ENCODE results near the gene C2orf69. TPM values are rescaled to one million over a fixed set of nuclear protein-coding genes. Genes with fewer than 3 reads are reported as not detected.
A peak's percentile ranks its signal among the peaks of the same experiment; 100 is the strongest.

Gene C2orf69
- total RNA-seq, 2 experiments from 2014 or later = 18.0 to 18.4 TPM

GRCh38 chr2:199955339-199956061 lies 44.4 kb downstream of the C2orf69 start, which contains the start of the genes MAIP1 and TYW5:
MAIP1 (plus strand) TSS chr2:199955582; CDS start chr2:199955799, 217 bp downstream.
TYW5 (minus strand) TSS chr2:199955491; CDS start chr2:199955470, 21 bp downstream.
- ChIA-PET POLR2A (no interaction called here), CTCF (interaction anchor here (1.0 to 1.4 kb wide), 2 partner anchors 15 to 18 kb away, joined by 3 to 4 read pairs; no protein-coding TSS in a partner anchor)
- Mint-ChIP-seq H3K9me3 (no peaks in the 10 kb centered on the region), H3K4me3 (peak within 1 kb of the TSS; percentile 99), H3K4me1 (peaks cover 66% of the 10 kb centered on the region), H3K27me3 (no peaks in the 10 kb centered on the region), H3K36me3 (ENCODE audit: low read depth) (peaks cover 12% of the 10 kb centered on the region), H3K27ac (peak within 1 kb of the TSS; percentile 95)
- DNase-seq = peak; percentile 84

GRCh38 chr2:199956062-199956380 lies 44.9 kb downstream of the C2orf69 start:
- H3K27ac Mint-ChIP-seq = peak overlapping the region; percentile 95
- H3K4me1 Mint-ChIP-seq = peaks cover 62% of the 10 kb centered on the region
- H3K4me3 Mint-ChIP-seq = peak overlapping the region; percentile 99
- DNase-seq = no peak
- no peaks in the 10 kb centered on the region for H3K27me3 Mint-ChIP-seq
- CTCF ChIA-PET = interaction anchor here (1.0 to 1.4 kb wide), 2 partner anchors 15 to 17 kb away, joined by 3 to 4 read pairs; no protein-coding TSS in a partner anchor
- H3K36me3 Mint-ChIP-seq (ENCODE audit: low read depth) = peaks cover 13% of the 10 kb centered on the region
- H3K9me3 Mint-ChIP-seq = no peaks in the 10 kb centered on the region
- POLR2A ChIA-PET = no interaction called here

- Mint-ChIP-seq H3K4me1 (peaks cover 54% of the 10 kb centered on the region), H3K4me3 (no peak overlapping the region), H3K36me3 (ENCODE audit: low read depth) (peaks cover 27% of the 10 kb centered on the region), H3K27ac (no peak overlapping the region), H3K9me3 (no peaks in the 10 kb centered on the region), H3K27me3 (no peaks in the 10 kb centered on the region)
- no peak for DNase-seq
- ChIA-PET CTCF (interaction anchor here (0.7 to 1.1 kb wide), 2 partner anchors 14 to 29 kb away, joined by 3 to 5 read pairs; no protein-coding TSS in a partner anchor), POLR2A (no interaction called here)
Measured at GRCh38 chr2:199958014-199958413, 46.9 kb downstream of the C2orf69 start.

GRCh38 chr2:199962203-199962602 lies 51.1 kb downstream of the C2orf69 start:
- Mint-ChIP-seq H3K9me3 (no peaks in the 10 kb centered on the region), H3K36me3 (ENCODE audit: low read depth) (peaks cover 43% of the 10 kb centered on the region), H3K4me1 (peaks cover 26% of the 10 kb centered on the region)

GRCh38 chr2:199966405-199966804 lies 55.3 kb downstream of the C2orf69 start:
- H3K36me3 Mint-ChIP-seq (ENCODE audit: low read depth) = peaks cover 28% of the 10 kb centered on the region
- ChIA-PET POLR2A (no interaction called here), CTCF (interaction anchor here (1.4 to 1.8 kb wide), 2 partner anchors 14 to 543 kb away, joined by 4 read pairs; partner anchors contain the start of gene KCTD18)
- peaks cover 8% of the 10 kb centered on the region for H3K4me1 Mint-ChIP-seq
- H3K27me3 Mint-ChIP-seq = no peaks in the 10 kb centered on the region
- no peak overlapping the region for H3K27ac Mint-ChIP-seq
- H3K4me3 Mint-ChIP-seq = no peak overlapping the region
- H3K9me3 Mint-ChIP-seq = no peaks in the 10 kb centered on the region
- DNase-seq = no peak

More at GRCh38 chr2:199962203-199962602, 51.1 kb downstream of the C2orf69 start:
- ChIA-PET POLR2A (no interaction called here), CTCF (interaction anchor here (1.9 kb wide), 1 partner anchor 17 kb away, joined by 4 read pairs; no protein-coding TSS in a partner anchor)
- H3K4me3 Mint-ChIP-seq = no peak overlapping the region
- DNase-seq = no peak
- no peaks in the 10 kb centered on the region for H3K27me3 Mint-ChIP-seq
- H3K27ac Mint-ChIP-seq = no peak overlapping the region

- no peaks in the 10 kb centered on the region for H3K27me3 Mint-ChIP-seq
- H3K27ac Mint-ChIP-seq = no peak overlapping the region
- no peaks in the 10 kb centered on the region for H3K9me3 Mint-ChIP-seq
- H3K4me1 Mint-ChIP-seq = peaks cover 4% of the 10 kb centered on the region
- no peak for DNase-seq
- no peak overlapping the region for H3K4me3 Mint-ChIP-seq
- POLR2A ChIA-PET = no interaction called here
- CTCF ChIA-PET = interaction anchor here (1.4 to 1.8 kb wide), 2 partner anchors 15 to 543 kb away, joined by 4 read pairs; partner anchors contain the start of gene KCTD18
- H3K36me3 Mint-ChIP-seq (ENCODE audit: low read depth) = peaks cover 24% of the 10 kb centered on the region
Measured at GRCh38 chr2:199966976-199967375, 55.9 kb downstream of the C2orf69 start.

- no peaks in the 10 kb centered on the region for H3K27me3 Mint-ChIP-seq
- ChIA-PET POLR2A (no interaction called here), CTCF (interaction anchor here (1.8 kb wide), 1 partner anchor 542 kb away, joined by 4 read pairs; the partner anchor contains the start of gene KCTD18)
- DNase-seq = no peak
- no peaks in the 10 kb centered on the region for H3K9me3 Mint-ChIP-seq
- no peaks in the 10 kb centered on the region for H3K4me1 Mint-ChIP-seq
- no peak overlapping the region for H3K27ac Mint-ChIP-seq
- no peak overlapping the region for H3K4me3 Mint-ChIP-seq
- peaks cover 16% of the 10 kb centered on the region for H3K36me3 Mint-ChIP-seq (ENCODE audit: low read depth)
Measured at GRCh38 chr2:199968126-199968525, 57.0 kb downstream of the C2orf69 start.

- Mint-ChIP-seq H3K9me3 (no peaks in the 10 kb centered on the region), H3K36me3 (ENCODE audit: low read depth) (peaks cover 8% of the 10 kb centered on the region), H3K27me3 (no peaks in the 10 kb centered on the region), H3K27ac (no peak overlapping the region), H3K4me1 (no peaks in the 10 kb centered on the region), H3K4me3 (no peak overlapping the region)
- ChIA-PET POLR2A (no interaction called here), CTCF (interaction anchor here (0.8 kb wide), 1 partner anchor 14 kb away, joined by 3 read pairs; no protein-coding TSS in a partner anchor)
- no peak for DNase-seq
Measured at GRCh38 chr2:199972088-199972626, 61.1 kb downstream of the C2orf69 start.

- Mint-ChIP-seq H3K4me3 (no peak overlapping the region), H3K4me1 (peaks cover 12% of the 10 kb centered on the region), H3K9me3 (no peaks in the 10 kb centered on the region), H3K36me3 (ENCODE audit: low read depth) (peaks cover 6% of the 10 kb centered on the region), H3K27me3 (no peaks in the 10 kb centered on the region), H3K27ac (no peak overlapping the region)
- ChIA-PET POLR2A (no interaction called here), CTCF (interaction anchor here (0.8 to 1.5 kb wide), 9 partner anchors 10 to 507 kb away, joined by 3 to 4 read pairs (median 3); no protein-coding TSS in a partner anchor)
- no peak for DNase-seq
Measured at GRCh38 chr2:199973703-199974102, 62.6 kb downstream of the C2orf69 start.

- H3K4me3 Mint-ChIP-seq = no peak overlapping the region
- H3K4me1 Mint-ChIP-seq = peaks cover 22% of the 10 kb centered on the region
- POLR2A ChIA-PET = no interaction called here
- no peak for DNase-seq
- H3K9me3 Mint-ChIP-seq = no peaks in the 10 kb centered on the region
- peaks cover 6% of the 10 kb centered on the region for H3K36me3 Mint-ChIP-seq (ENCODE audit: low read depth)
- no peaks in the 10 kb centered on the region for H3K27me3 Mint-ChIP-seq
- H3K27ac Mint-ChIP-seq = no peak overlapping the region
- CTCF ChIA-PET = interaction anchor here (0.8 to 1.7 kb wide), 2 partner anchors 205 to 506 kb away, joined by 3 to 6 read pairs; no protein-coding TSS in a partner anchor
Measured at GRCh38 chr2:199975273-199975895, 64.3 kb downstream of the C2orf69 start.

Measured in activated CD4-positive, alpha-beta T cell treated with anti-CD3 and anti-CD28 coated beads, Interleukin-2, amount 10 ng/mL, durations not matched to agents 7 days and 5 days (primary cell).